HCEC 1CT (cell line): Measurements from ENCODE around the gene IGSF22.
A peak's percentile ranks its signal among the peaks of the same experiment; 100 is the strongest.
"Not testable (repeated sequence)": the region's sequence is repeated elsewhere in the genome, so short reads cannot be mapped to it uniquely, and the experiment has no call there.

ENCODE experiments used
- DNase-seq: peaks from one replicate; pipeline ENCODE4 v3.0.0-alpha.2; 2017

IGSF22 gene

DNA sequence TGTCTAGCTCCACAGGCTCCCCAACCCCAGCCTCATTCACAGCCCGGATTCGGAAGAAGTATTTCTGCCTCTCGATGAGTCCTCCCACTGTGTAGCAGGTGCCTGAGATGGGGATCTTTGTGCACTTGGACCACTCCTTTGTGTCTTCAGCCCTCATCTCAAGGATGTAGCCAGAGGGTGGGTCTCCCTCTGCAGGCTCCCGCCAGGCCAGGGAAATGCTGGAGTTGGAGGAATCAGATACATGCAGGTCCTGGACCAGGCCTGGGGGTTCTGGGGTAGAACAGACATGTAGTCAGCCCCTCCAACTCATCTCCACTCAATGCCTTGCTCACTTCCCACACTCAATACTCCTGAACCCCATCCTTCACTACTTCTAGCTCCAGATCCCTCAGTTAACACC, 16.6 kb downstream of the IGSF22 start:
- no peak for DNase-seq

DNA sequence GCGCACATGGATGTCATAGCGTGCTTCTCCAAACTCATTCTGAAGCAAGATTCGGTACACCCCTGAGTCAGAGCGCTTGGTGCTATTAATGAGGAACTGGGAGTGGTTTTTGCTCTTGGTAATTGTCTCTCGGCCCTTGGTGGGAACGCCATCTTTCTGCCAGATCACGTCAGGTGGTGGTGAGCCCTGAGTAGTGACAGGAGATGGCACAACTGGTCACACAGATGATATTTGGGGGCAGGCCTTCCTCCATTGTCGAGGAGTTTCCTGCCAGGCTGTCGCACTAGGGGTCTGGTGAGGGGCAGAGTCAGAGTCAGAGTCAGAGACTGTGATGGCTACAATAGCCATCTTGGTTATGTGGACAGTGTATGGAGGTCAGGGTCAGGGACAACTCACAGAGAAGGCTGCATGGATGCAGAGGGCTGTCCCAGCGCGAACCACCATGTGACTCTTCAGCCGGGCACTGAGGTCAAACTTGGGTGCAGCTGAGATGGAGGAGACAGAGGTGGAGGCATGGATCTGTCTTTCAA, 18.1 kb downstream of the IGSF22 start:
- DNase-seq: no peak

DNA sequence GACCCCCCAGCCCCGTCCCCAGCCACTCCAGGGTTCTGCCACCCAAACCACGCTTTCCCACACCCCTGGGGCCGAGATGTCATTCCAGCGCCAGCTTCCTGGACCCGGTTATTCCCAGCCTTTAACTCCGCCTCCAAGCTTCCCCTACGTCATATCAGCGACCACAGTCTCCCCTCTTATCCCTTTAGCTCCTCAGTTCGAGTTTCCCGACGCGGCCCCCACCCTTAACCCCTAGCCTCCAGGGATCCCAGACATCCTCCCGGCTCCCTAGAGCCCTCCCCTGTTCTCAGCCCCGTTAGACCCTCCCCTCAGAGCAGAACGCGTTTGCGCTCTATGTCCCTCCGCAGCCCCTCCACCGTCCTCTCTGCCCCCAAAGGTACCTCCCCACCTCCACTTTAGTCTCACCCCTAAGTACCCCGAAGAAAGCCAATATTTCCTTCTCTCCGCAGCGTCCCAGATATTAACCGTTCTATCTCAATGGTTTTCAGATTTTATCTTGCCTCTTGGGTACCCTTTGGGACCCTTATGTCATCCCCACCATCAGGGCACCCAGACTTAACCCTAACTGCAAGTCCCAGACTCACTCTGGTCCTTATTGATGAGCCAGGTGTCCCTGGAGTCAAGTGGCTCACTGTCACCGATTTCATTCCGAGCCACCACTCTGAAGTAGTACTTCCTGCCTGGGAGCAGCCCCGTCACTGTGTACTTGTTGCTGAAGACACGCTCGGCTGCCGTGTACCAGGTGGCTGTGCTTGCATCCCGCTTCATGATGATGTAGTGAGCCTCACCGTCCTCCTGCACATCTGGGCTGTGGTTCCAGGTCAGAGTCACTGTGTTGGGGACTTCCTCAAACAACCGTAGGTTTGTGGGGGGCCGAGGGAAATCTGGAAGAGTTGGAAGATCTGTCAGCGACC, 19.4 kb downstream of the IGSF22 start:
- DNase-seq: no peak

DNA sequence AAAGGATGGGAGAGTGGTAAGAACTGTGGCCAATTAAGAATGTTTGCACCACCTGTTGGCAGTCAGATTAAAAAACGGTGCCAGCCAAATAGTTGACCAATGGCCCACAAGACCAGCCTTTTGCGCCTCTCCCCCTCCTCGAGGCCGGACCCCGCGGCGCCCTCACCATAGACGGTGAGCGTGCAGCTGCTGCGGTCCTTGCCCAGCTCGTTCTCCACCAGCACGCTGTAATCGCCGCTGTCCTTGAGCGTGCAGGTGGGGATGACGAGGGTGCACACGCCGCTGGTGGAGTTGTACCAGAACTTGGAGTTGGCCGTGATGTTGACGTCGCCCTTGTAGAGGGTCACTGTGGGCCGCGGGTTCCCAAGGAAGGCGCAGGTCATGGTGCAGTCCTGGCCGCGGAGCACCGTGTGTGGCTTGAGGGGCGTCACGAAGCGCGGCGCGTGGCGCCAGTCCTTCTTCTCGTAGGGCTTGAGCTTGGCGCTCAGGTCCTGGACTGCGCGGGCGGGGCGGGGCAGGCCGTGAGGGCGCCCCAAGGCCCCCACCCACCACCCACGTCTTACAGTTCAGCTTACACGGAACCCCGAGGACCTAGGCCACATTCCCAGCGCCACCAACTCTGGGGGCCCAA, 20.2 kb downstream of the IGSF22 start:
- DNase-seq: no peak

DNA sequence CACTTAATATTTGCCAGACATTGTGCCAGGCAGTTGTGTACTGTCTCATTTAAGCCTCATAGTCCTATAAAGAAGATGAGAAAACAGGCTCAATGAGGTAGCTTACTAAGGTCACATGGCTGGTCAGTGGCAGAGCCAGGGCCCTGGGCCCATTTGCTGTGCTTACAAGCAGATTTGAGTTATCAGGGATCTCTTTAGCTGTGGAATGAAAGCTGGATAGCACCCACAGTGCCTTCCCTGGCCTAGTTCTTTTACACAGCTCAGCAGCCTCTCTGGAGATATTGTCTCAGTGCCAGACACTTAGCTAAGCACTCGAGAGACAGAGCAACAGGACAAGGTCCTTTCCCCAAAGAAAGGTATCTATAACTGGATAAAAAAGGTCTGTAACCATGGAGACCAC, 21.3 kb downstream of the IGSF22 start:
- no peak for DNase-seq

DNA sequence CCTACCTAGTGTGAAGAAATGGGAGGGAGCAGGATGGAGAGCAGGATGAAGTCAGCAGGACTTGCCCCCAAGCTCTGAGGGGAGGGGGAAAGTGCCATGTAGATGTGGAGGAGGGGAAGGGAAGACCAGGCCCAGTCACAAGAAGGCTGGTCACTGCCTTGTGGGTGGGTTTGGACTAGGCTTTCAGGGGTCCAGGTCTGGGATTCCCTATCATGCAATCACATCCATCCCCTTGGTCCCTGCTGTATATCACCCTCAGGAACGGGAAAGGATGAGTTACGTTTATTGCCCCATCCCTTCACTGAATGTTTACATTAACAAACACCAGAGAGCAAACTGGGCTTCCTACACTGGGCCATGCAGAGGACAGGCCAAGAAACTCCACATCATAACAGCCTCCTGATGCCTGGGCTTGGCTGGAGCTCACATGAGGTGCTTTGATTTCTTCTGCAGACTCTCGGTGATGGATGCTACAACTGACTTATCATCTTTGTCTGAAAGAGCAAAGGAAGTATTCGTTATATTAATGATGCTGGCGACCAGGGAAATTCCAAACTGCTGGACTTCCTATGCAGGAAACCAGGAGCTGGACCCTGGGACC, 21.8 kb downstream of the IGSF22 start:
- no peak for DNase-seq

GRCh38 chr11:18703001-18703763, 22.8 kb downstream of the IGSF22 start:
- DNase-seq: no peak

DNA sequence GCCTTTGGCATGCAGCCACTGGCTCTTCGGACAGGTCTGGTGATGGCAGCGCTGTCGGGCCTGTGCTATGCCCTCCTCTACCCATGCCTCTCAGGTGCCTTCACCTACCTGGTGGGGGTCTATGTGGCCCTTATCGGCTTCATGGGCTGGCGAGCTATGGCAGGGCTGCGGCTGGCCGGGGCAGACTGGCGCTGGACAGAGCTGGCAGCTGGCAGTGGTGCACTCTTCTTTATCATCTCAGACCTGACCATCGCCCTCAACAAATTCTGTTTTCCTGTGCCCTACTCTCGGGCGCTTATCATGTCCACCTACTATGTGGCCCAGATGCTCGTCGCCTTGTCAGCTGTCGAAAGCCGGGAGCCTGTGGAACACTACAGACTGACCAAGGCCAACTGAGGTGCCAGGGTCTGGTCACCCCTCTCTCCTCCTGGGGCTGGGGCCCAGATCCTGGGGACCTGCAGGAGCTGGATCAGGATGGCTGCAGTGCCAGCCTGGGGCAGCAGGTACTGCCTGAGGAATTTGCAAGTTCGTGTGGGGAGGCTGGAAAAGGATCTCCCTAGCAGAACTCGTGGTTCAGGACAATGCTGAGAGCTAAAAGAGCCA, 24.3 kb downstream of the IGSF22 start:
- DNase-seq: no peak

DNA sequence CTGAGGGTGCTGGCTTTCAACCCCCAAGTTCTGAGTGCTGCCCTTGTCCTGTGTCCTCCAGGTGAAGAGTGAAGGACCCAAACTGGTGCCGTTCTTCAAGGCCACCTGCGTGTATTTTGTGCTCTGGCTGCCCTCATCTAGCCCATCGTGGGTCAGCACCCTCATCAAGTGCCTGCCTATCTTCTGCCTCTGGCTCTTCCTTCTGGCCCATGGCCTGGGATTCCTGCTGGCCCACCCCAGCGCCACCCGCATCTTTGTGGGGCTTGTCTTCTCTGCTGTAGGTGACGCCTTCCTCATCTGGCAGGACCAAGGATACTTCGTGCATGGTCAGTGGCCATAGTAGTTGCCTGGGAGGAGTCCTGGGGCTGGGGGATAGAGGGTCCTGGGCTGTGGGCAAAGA, 25.1 kb downstream of the IGSF22 start:
- no peak for DNase-seq

DNA sequence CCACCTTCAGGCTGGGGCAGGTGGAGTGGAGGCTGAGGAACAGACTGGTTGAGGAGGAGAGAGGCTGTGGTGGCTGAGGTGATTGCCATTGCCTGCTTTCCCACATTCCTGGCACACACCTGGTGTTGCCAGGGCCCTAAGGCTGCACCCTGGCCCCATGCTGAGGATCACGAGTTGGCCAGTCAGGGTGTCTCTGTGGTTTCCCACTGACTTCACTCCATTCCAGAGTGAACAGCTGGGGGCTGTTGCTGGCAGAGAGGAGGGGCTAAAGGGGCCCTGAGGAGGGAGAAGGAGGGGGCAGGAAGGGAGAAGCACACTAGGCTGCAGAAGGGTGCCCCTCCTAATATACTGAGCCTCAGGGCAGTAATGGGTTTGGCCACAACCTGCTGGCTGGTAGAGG, 25.6 kb downstream of the IGSF22 start:
- no peak for DNase-seq

GRCh38 chr11:18699848-18700261, 26.1 kb downstream of the IGSF22 start:
- DNase-seq: peak; percentile 7

DNA sequence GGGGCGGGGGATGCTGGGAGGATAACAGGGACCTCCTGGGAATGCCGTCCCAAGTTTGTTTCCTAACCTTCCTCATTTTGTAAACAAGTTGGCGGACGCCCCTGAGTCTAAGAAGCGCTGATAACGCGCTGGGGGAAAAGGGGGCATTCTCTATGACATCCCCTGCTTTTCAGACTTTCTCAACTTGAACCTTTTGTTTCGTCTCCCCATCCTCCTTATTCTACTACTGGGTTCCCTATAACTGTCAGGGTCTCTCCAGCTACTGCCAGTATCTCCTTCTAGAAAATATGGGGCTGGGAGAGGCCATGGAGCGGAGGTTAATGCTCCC, 26.8 kb downstream of the IGSF22 start:
- DNase-seq: no peak

- peak; percentile 77 for DNase-seq
Measured at GRCh38 chr11:18698341-18699268, 27.4 kb downstream of the IGSF22 start, which contains the start of gene TMEM86A. TSS of gene TMEM86A (plus strand) at chr11:18698779. CDS start at chr11:18698887, 108 bp downstream.

DNA sequence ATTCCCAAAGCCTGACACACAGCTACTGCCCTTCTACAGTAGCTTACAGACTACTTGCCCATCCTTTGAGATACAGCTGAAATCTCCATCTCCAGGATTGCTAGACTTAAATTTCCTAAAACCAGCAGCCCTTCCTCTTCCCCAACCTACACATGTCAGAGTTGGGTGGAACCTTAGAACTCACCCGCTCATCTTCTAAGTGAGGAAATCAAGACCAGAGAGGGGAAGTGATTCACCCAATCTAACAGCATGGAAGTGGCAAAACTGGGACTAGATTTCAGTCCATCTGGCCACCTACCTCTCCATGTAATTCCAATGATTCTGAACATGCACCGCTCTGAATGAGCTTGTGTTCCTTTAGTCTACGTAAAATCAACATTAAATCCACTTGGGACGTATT, 28.4 kb downstream of the IGSF22 start:
- peak; percentile 8 for DNase-seq

GRCh38 chr11:18696638-18697225, 29.3 kb downstream of the IGSF22 start:
- DNase-seq: peak; percentile 58

GRCh38 chr11:18692941-18693760, 32.8 kb downstream of the IGSF22 start:
- DNase-seq: no peak

DNA sequence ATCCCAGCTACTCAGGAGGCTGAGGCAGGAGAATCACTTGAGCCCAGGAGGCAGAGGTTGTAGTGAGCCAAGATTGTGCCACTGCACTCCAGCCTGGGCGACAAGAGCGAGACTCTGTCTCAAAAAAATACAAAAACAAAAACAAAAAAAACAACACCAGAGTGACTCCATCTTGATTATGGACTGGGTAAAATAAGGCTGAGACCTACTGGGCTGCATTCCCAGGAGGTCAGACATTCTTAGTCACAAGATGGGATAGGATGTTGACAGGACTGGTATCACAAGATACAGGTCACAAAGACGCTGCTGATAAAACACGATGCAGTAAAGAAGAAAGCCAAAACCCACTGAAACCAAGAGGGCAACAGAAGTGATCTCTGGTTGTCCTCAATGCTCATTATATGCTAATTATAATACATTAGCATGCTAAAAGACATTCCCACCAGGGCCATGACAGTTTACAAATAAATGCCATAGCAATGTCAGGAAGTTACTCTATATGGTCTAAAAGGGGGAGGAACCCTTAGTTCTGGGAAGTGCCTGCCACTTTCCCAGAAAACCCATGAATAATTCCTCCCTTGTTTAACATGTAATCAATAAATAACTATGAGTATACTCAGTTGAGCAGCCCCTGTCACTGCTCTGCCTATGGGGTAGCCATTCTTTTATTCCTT, 34.4 kb downstream of the IGSF22 start:
- not testable (repeated sequence) for DNase-seq

DNA sequence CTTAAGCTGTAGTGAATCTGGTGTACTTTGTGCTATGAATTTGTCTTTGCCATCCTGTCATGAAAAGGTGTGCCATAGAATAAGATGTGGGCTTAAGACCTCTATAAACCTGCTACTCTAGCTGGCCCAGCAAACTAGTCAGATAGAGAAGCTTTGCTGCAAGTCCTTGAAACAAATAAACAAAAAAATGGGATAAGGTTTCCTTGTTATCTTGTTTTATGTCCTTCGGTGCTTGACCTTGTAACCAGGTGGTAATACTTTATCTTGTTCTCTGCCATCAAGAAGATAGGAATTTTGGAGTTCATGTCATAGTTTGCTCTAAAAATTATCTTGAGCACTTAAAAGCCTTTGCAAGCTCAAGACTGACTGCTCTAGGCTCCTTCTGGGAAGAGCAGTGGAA, 41.7 kb downstream of the IGSF22 start:
- DNase-seq: no peak

DNA sequence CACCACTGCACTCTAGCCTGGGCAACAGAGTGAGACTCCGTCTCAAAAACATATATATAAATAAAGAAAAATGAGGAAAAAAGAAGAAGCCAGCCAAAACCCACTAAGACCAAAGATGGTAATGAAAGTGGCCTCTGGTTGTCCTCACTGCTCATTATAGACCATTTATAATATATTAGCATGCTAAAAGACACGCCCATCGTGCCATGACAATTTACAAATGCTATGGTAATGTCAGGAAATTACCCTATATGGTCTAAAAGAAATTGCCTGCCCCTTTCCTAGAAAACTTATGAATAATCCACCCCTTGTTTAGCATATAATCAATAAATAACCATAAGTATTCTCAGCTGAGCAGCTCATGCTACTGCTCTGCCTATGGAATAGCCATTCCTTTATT, 43.5 kb downstream of the IGSF22 start:
- no peak for DNase-seq
